ENCODE data around the gene HOXD8. TPM values are rescaled to one million over a fixed set of nuclear protein-coding genes. Genes with fewer than 3 reads are reported as not detected.

The HOXD8 gene
- total RNA-seq, 4 donors from 2014 or later, result 12.6 to 19.5 (median 16.7) TPM

GRCh38 chr2:176158186-176158591 lies 28.7 kb downstream of the HOXD8 start:
- TF ChIP-seq EP300 (IDR thresholded peaks at IDR 0.05), result no peak
- TF ChIP-seq POLR2A (IDR thresholded peaks at IDR 0.05), result no peak
- TF ChIP-seq CTCF (IDR thresholded peaks at IDR 0.05), result no peak
- Histone ChIP-seq H3K4me3 (no peak overlapping the region), H3K27ac (no peak overlapping the region), H3K4me1 (peaks cover 0 to 44% (median 9%) of the 10 kb centered on the region in 4 donors), H3K27me3 (peaks cover 3 to 92% of the 10 kb centered on the region in 2 donors), H3K36me3 (peaks cover 0 to 16% (median 0%) of the 10 kb centered on the region in 3 donors), H3K9me3 (no peaks in the 10 kb centered on the region)
- no peak for DNase-seq (ENCODE audit: low spot score in 2 of 2)
- WGBS, 2 donors, result 66 to 69% methylated on average over 22 of the region's 22 CpGs

- H3K4me1 ChIP-seq, result peaks cover 0 to 44% (median 9%) of the 10 kb centered on the region in 4 donors
Observed at GRCh38 chr2:176158855-176159662, 29.6 kb downstream of the HOXD8 start.

GRCh38 chr2:176159663-176160250 lies 30.3 kb downstream of the HOXD8 start:
- DNase-seq (ENCODE audit: low spot score in 2 of 2), result no peak
- H3K4me3 ChIP-seq, result peak overlapping the region in 3 of 4 donors; percentile 15 to 36 (median 17)
- H3K27me3 ChIP-seq, result peaks cover 3 to 100% of the 10 kb centered on the region in 2 donors
- no peak overlapping the region for H3K27ac ChIP-seq
- TF ChIP-seq POLR2A (IDR thresholded peaks at IDR 0.05) (no peak), EP300 (IDR thresholded peaks at IDR 0.05) (no peak), CTCF (IDR thresholded peaks at IDR 0.05) (no peak)
- peaks cover 0 to 45% (median 9%) of the 10 kb centered on the region in 4 donors for H3K4me1 ChIP-seq
- H3K36me3 ChIP-seq, result peaks cover 0 to 9% (median 0%) of the 10 kb centered on the region in 3 donors
- 45 to 51% methylated on average over 28 to 35 of the region's 44 CpGs for WGBS, 2 donors
- H3K9me3 ChIP-seq, result peaks cover 0 to 9% (median 0%) of the 10 kb centered on the region in 4 donors

More at GRCh38 chr2:176158855-176159662, 29.6 kb downstream of the HOXD8 start:
- H3K36me3 ChIP-seq, result peaks cover 0 to 9% (median 0%) of the 10 kb centered on the region in 3 donors
- H3K27ac ChIP-seq, result no peak overlapping the region
- DNase-seq (ENCODE audit: low spot score in 2 of 2), result no peak
- 59 to 63% methylated on average over 32 to 34 of the region's 39 CpGs for WGBS, 2 donors
- H3K9me3 ChIP-seq, result peaks cover 0 to 4% (median 0%) of the 10 kb centered on the region in 4 donors
- H3K4me3 ChIP-seq, result no peak overlapping the region
- no peak for TF ChIP-seq CTCF (IDR thresholded peaks at IDR 0.05)
- TF ChIP-seq EP300 (IDR thresholded peaks at IDR 0.05), result no peak
- TF ChIP-seq POLR2A (IDR thresholded peaks at IDR 0.05), result no peak
- H3K27me3 ChIP-seq, result peaks cover 3 to 97% of the 10 kb centered on the region in 2 donors

- WGBS, 2 donors, result 17 to 28% methylated on average over 33 to 39 of the region's 50 CpGs
- H3K27me3 ChIP-seq, result peaks cover 6 to 100% of the 10 kb centered on the region in 2 donors
- TF ChIP-seq CTCF (IDR thresholded peaks at IDR 0.05), result no peak
- TF ChIP-seq POLR2A (IDR thresholded peaks at IDR 0.05), result peak in 1 of 2 donors; percentile 8
- no peak for TF ChIP-seq EP300 (IDR thresholded peaks at IDR 0.05)
- H3K27ac ChIP-seq, result no peak overlapping the region
- peaks cover 0 to 52% (median 9%) of the 10 kb centered on the region in 4 donors for H3K4me1 ChIP-seq
- DNase-seq (ENCODE audit: low spot score in 2 of 2), result no peak
- H3K36me3 ChIP-seq, result peaks cover 0 to 3% (median 0%) of the 10 kb centered on the region in 3 donors
- peaks cover 0 to 9% (median 0%) of the 10 kb centered on the region in 4 donors for H3K9me3 ChIP-seq
- H3K4me3 ChIP-seq, result peak overlapping the region; percentile 7 to 36 (median 16)
Observed at GRCh38 chr2:176160251-176160985, 30.9 kb downstream of the HOXD8 start.
